Liver (tissue), 9 donors: Measurements from ENCODE around the gene CFAP57. TPM values are rescaled to one million over a fixed set of nuclear protein-coding genes. Genes with fewer than 3 reads are reported as not detected.

Source experiments
- DNase-seq: peaks from one replicate; pipeline ENCODE4 v3.0.0-alpha.2; 2017; ENCODE audit warnings: low spot score
- H3K27ac ChIP-seq, 2 donors: one replicate each; pipeline ENCODE4 v1.7.0; 2013; ENCODE audit warnings: inconsistent platforms in 2 of 2, low read length in 2 of 2, control low read depth in 1 of 2, low read depth in 1 of 2, mild to moderate bottlenecking in 1 of 2
- H3K27me3 ChIP-seq, 4 donors: one replicate each; pipeline versions ENCODE4 v1.6.1 to v1.7.0; 2013; ENCODE audit warnings: low read length in 3 of 4, inconsistent platforms in 1 of 4, mild to moderate bottlenecking in 1 of 4, moderate library complexity in 1 of 4; ENCODE audit not compliant: control insufficient read depth in 4 of 4, insufficient read depth in 4 of 4
- H3K36me3 ChIP-seq, 4 donors: one replicate each; pipeline versions ENCODE4 v1.6.1 to v1.7.0; 2013; ENCODE audit warnings: low read length in 3 of 4, mild to moderate bottlenecking in 3 of 4, low read depth in 1 of 4, moderate library complexity in 1 of 4; ENCODE audit not compliant: control insufficient read depth in 4 of 4, insufficient read depth in 3 of 4
- H3K4me1 ChIP-seq, 4 donors: one replicate each; pipeline versions ENCODE4 v1.6.1 to v1.7.0; 2013; ENCODE audit warnings: low read length in 3 of 4, mild to moderate bottlenecking in 3 of 4, moderate library complexity in 1 of 4; ENCODE audit not compliant: control insufficient read depth in 4 of 4, insufficient read depth in 4 of 4
- H3K4me3 ChIP-seq, 3 donors: one replicate each; pipeline versions ENCODE4 v1.6.1 to v1.7.0; 2013; ENCODE audit warnings: low read length in 3 of 3, control low read depth in 1 of 3, low read depth in 1 of 3, mild to moderate bottlenecking in 1 of 3
- H3K9ac ChIP-seq, 2 donors: one replicate each; pipeline ENCODE4 v1.7.0; 2013; ENCODE audit warnings: low read length in 2 of 2, mild to moderate bottlenecking in 2 of 2, moderate library complexity in 2 of 2, control low read depth in 1 of 2, low read depth in 1 of 2
- H3K9me3 ChIP-seq, 4 donors: one replicate each; pipeline versions ENCODE4 v1.6.1 to v1.7.0; 2013; ENCODE audit warnings: low read length in 3 of 4; ENCODE audit not compliant: control insufficient read depth in 4 of 4
- CTCF ChIP-seq: fragments of 150-350 bp; IDR thresholded peaks from 2 replicates; pipeline ENCODE4 v1.5.1; 2017; ENCODE audit warnings: improper control_type of control experiment, low read depth, low read length; ENCODE audit not compliant: missing input control
- EGR1 ChIP-seq, 2 donors: IDR thresholded peaks; 2 replicates each; pipeline ENCODE4 v1.6.1; 2016 to 2018; ENCODE audit warnings: antibody characterized with exemption in 2 of 2, low read depth in 2 of 2
- FOXA1 ChIP-seq: IDR thresholded peaks from 2 replicates; pipeline ENCODE4 v1.6.1; 2016; ENCODE audit warnings: antibody characterized with exemption
- FOXA2 ChIP-seq: IDR thresholded peaks from 2 replicates; pipeline ENCODE4 v1.6.1; 2016; ENCODE audit warnings: antibody characterized with exemption
- GABPA ChIP-seq, 2 donors: IDR thresholded peaks in 1 of 2; conservative IDR thresholded peaks in 1 of 2; 2 replicates each; pipeline ENCODE4 v1.6.1; 2016; ENCODE audit warnings: antibody characterized with exemption in 2 of 2, mild to moderate bottlenecking in 1 of 2, moderate library complexity in 1 of 2
- HNF4A ChIP-seq, 2 donors: conservative IDR thresholded peaks; 2 replicates each; pipeline ENCODE4 v1.6.1; 2016; ENCODE audit warnings: antibody characterized with exemption in 2 of 2, mild to moderate bottlenecking in 2 of 2
- HNF4G ChIP-seq: IDR thresholded peaks from 2 replicates; pipeline ENCODE4 v1.6.1; 2016; ENCODE audit warnings: antibody characterized with exemption
- JUND ChIP-seq, 2 donors: IDR thresholded peaks; 2 replicates each; pipeline ENCODE4 v1.6.1; 2016; ENCODE audit warnings: antibody characterized with exemption in 2 of 2
- NR2F2 ChIP-seq: IDR thresholded peaks from 2 replicates; pipeline ENCODE4 v1.6.1; 2016; ENCODE audit warnings: antibody characterized with exemption
- RAD21 ChIP-seq, 2 donors: IDR thresholded peaks; 2 replicates each; pipeline ENCODE4 v1.6.1; 2016; ENCODE audit warnings: antibody characterized with exemption in 2 of 2, mild to moderate bottlenecking in 2 of 2
- RXRA ChIP-seq, 2 donors: IDR thresholded peaks; 2 replicates each; pipeline ENCODE4 v1.6.1; 2017 to 2018; ENCODE audit warnings: antibody characterized with exemption in 2 of 2, mild to moderate bottlenecking in 1 of 2
- SP1 ChIP-seq: IDR thresholded peaks from 2 replicates; pipeline ENCODE4 v1.6.1; 2018; ENCODE audit warnings: antibody characterized with exemption, mild to moderate bottlenecking
- TAF1 ChIP-seq: conservative IDR thresholded peaks from 2 replicates; pipeline ENCODE4 v1.6.1; 2016; ENCODE audit warnings: antibody characterized with exemption, mild to moderate bottlenecking
- YY1 ChIP-seq: IDR thresholded peaks from 2 replicates; pipeline ENCODE4 v1.6.1; 2016; ENCODE audit warnings: antibody characterized with exemption, mild to moderate bottlenecking
- ZBTB33 ChIP-seq: IDR thresholded peaks from 2 replicates; pipeline ENCODE4 v1.6.1; 2016; ENCODE audit warnings: antibody characterized with exemption
- WGBS: extraction: QIAGEN DNeasy Blood & Tissue Kit; methylation state at CpG from one replicate; pipeline ENCODE4 v1.1.7; 2013; 5-methylcytosine and 5-hydroxymethylcytosine counted together
- polyA plus RNA-seq, 2 donors: library from polyadenylated mRNA; stranded (reverse) in 1 of 2; unstranded in 1 of 2; fragments of 200-250 nt in 1 of 2; fragments of >200 nt in 1 of 2; fragmentation: Nextera tagmentation in 1 of 2; extraction: Ambion mirVana in 1 of 2; gene quantifications; one replicate each; pipeline versions ENCODE4 v1.2.1 to v1.2.3, GENCODE V29; 2013 to 2015
- total RNA-seq, 2 donors: library from RNA; depleted of rRNA; stranded (reverse); fragments of >200 nt; gene quantifications; one replicate each; pipeline ENCODE4 v1.2.3, GENCODE V29; 2014
- TF ChIP-seq, protein P1 (sequence below): IDR thresholded peaks from 2 replicates; pipeline ENCODE4 v1.6.1; 2016; ENCODE audit warnings: antibody characterized with exemption
- TF ChIP-seq, protein P2 (sequence below): IDR thresholded peaks from 2 replicates; pipeline ENCODE4 v1.6.1; 2016; ENCODE audit warnings: antibody characterized with exemption, mild to moderate bottlenecking
- TF ChIP-seq, protein P3 (sequence below): IDR thresholded peaks from 2 replicates; pipeline ENCODE4 v1.6.1; 2016; ENCODE audit warnings: antibody characterized with exemption
- donor health status: healthy.
- donor health status: healthy.
- donor health status: healthy.
- donor health status: healthy.
- donor health status: healthy.

CFAP57 gene
- total and polyA plus RNA-seq, 4 donors, result under 0.01 to 14.5 (median 0.10) TPM

DNA sequence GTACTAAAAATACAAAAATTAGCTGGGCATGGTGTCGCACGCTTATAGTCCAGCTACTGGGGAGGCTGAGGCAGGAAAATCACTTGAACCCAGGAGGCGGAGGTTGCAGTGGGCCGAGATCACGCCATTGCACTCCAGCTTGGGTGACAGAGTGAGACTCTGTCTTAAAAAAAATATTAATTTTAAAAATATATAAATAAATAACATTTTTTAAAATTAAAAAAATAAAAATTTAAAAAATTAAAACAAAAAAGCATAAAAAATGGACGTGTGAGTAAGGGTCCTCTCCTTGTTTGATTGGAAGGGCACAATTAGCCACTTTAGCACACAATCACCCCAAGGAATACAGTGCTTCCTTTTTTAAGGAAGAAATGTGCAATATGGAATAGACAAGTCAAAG, 18.7 kb upstream of the CFAP57 start:
- H3K4me3 ChIP-seq, result no peak overlapping the region
- TF ChIP-seq FOXA1 (no peak), TAF1 (no peak), EGR1 (IDR thresholded peaks at IDR 0.05; ENCODE audit: low read depth in 2 of 2) (no peak), ZBTB33 (no peak), RAD21 (IDR thresholded peaks at IDR 0.05) (no peak), CTCF (no peak), JUND (IDR thresholded peaks at IDR 0.05) (no peak), FOXA2 (no peak), SP1 (no peak), HNF4G (no peak), NR2F2 (no peak), YY1 (no peak), GABPA (IDR thresholded peaks at IDR 0.05 in 1 of 2, conservative IDR thresholded peaks at IDR 0.05 in 1 of 2) (no peak), HNF4A (conservative IDR thresholded peaks at IDR 0.05) (no peak), RXRA (IDR thresholded peaks at IDR 0.05) (no peak)
- TF ChIP-seq, protein P1, sequence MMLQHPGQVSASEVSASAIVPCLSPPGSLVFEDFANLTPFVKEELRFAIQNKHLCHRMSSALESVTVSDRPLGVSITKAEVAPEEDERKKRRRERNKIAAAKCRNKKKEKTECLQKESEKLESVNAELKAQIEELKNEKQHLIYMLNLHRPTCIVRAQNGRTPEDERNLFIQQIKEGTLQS, result no peak
- TF ChIP-seq, protein P2, sequence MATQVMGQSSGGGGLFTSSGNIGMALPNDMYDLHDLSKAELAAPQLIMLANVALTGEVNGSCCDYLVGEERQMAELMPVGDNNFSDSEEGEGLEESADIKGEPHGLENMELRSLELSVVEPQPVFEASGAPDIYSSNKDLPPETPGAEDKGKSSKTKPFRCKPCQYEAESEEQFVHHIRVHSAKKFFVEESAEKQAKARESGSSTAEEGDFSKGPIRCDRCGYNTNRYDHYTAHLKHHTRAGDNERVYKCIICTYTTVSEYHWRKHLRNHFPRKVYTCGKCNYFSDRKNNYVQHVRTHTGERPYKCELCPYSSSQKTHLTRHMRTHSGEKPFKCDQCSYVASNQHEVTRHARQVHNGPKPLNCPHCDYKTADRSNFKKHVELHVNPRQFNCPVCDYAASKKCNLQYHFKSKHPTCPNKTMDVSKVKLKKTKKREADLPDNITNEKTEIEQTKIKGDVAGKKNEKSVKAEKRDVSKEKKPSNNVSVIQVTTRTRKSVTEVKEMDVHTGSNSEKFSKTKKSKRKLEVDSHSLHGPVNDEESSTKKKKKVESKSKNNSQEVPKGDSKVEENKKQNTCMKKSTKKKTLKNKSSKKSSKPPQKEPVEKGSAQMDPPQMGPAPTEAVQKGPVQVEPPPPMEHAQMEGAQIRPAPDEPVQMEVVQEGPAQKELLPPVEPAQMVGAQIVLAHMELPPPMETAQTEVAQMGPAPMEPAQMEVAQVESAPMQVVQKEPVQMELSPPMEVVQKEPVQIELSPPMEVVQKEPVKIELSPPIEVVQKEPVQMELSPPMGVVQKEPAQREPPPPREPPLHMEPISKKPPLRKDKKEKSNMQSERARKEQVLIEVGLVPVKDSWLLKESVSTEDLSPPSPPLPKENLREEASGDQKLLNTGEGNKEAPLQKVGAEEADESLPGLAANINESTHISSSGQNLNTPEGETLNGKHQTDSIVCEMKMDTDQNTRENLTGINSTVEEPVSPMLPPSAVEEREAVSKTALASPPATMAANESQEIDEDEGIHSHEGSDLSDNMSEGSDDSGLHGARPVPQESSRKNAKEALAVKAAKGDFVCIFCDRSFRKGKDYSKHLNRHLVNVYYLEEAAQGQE, result no peak
- TF ChIP-seq, protein P3, sequence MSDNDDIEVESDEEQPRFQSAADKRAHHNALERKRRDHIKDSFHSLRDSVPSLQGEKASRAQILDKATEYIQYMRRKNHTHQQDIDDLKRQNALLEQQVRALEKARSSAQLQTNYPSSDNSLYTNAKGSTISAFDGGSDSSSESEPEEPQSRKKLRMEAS, result no peak
- no peaks in the 10 kb centered on the region for H3K9me3 ChIP-seq
- H3K36me3 ChIP-seq, result no peaks in the 10 kb centered on the region
- no peak for DNase-seq
- H3K4me1 ChIP-seq, result no peaks in the 10 kb centered on the region
- WGBS, result 92% methylated on average over 6 of the region's 6 CpGs
- H3K27me3 ChIP-seq, result no peaks in the 10 kb centered on the region
- no peak overlapping the region for H3K27ac ChIP-seq
- H3K9ac ChIP-seq, result no peak overlapping the region
